HG02798 (cell line): ENCODE data around the gene TMPRSS6.

Experiments
- ATAC-seq: cut with Tn5 transposase; IDR thresholded peaks from one replicate; pipeline ENCODE4 v1.9.1; 2021; ENCODE audit warnings: mild to moderate bottlenecking; ENCODE audit not compliant: unreplicated experiment, poor library complexity

TMPRSS6 gene

GRCh38 chr22:37018815-37019308, 90.7 kb downstream of the TMPRSS6 start:
- peak; percentile 25 for ATAC-seq

DNA sequence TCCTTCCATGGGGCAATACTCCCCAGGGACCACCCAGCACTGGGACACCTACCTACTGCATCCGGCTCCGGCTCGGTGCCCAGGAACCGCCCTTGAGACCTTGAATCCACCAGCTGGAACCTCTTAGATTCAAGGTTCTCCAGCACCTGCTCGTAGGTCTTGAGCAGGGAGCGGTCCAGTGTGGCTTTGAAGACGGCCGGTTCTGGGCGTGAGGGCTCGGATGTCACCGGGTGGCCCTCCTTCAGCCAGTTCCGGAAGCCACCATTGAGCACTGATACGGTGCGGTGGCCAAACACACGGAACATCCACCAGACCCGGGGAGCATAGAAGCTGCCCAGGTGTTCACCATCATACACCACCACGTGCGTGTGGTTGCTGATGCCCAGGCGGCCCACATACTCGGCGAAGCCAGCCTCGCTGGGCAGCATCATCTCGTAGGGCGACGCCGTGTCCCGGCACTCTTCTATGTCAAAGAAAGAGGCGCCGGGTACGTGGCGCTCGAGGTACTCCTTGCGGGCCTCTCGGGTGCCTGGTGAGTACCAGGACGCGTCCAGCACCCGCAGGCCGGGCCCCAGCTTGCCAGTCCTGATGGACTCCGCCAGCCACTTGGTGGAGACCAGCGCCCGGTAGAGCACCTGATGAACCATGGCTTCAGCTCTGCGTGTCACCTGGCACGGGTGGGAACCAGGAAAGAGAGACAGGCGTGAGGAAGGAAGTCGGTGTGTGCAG, 91.3 kb downstream of the TMPRSS6 start:
- ATAC-seq, result no peak

DNA sequence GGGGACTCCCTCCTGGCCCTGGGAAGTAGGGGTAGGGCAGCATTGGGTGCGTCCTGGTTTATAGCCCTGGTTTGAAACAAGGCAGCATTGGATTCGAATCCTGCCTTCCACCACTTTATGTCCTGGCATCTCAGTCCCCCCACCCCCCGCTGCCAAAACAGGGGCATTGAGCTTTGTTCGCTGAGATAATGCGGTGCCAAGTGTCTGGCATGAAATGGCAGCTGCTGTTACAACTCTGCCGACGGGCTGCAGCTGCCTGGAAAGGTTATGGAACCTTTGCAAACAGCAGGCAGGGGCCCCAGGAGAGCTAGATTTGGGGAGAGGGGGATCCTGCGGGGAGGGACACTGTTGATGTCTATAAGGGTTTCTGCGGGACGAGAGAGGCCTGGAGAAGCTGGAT, 92.2 kb downstream of the TMPRSS6 start:
- ATAC-seq, result no peak

DNA sequence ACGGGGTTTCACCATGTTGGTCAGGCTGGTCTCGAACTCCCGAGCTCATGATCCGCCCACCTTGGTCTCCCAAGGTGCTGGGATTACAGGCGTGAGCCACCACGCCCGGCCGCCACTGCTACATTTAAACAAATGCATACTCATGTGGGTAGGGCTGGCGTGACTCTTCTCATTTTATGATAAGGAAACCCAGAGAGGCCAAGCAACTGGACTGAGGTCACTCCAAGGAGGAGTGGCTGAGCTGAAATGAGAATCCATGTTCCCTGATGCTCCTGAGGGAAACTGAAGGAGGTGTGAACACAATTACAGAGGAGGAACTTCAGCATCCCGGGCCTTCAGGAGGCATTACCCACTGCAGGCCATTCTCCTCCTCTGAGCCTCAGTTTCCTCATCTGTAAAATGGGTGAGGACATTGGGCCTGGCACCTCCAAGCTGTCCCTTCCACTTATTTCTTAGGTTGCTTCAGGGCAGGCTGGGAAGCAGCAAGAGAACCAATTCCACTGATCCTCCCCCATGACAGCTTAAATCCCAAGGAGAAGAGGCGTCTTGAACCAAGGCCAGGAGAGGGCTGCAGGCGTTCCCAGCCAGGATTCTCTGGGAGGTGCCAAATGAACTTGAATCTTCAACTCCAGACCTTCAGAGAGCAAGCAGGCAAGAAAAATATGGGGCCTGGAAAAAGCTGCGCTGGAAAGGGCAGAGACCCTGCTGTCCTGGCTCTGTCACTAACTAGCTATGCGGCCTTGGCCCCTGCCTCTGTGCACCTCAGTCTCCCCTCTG, 93.2 kb downstream of the TMPRSS6 start:
- ATAC-seq, result no peak

DNA sequence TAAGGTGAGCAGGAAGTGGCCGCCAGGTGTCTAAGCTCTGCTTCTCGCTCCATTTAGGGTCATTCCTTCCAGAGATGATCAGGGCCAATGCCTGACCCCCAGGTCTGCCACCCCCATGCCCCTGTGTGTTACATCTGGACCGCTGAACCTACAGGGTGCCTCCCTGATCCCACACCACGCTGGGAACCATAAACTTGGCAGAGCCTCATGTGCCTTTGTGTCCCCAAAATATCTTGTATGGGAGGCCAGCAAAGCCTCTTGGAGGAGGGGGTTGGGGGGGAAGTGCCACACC, 94.0 kb downstream of the TMPRSS6 start:
- no peak for ATAC-seq
